GM08714 (cell line): ENCODE measurements around the gene MOB3A.

Experiments
- H3K4me3 ChIP-seq: fragments of 200-500 bp; sonication (Bioruptor generic); 2 replicates; pipeline ENCODE4 v1.5.1; 2014; ENCODE audit warnings: mild to moderate bottlenecking, low read length, inconsistent platforms
- ZNF274 ChIP-seq: IDR thresholded peaks from 2 replicates; pipeline ENCODE4 v1.6.1; 2012; ENCODE audit warnings: mild to moderate bottlenecking, low read depth, low read length

The MOB3A gene

DNA sequence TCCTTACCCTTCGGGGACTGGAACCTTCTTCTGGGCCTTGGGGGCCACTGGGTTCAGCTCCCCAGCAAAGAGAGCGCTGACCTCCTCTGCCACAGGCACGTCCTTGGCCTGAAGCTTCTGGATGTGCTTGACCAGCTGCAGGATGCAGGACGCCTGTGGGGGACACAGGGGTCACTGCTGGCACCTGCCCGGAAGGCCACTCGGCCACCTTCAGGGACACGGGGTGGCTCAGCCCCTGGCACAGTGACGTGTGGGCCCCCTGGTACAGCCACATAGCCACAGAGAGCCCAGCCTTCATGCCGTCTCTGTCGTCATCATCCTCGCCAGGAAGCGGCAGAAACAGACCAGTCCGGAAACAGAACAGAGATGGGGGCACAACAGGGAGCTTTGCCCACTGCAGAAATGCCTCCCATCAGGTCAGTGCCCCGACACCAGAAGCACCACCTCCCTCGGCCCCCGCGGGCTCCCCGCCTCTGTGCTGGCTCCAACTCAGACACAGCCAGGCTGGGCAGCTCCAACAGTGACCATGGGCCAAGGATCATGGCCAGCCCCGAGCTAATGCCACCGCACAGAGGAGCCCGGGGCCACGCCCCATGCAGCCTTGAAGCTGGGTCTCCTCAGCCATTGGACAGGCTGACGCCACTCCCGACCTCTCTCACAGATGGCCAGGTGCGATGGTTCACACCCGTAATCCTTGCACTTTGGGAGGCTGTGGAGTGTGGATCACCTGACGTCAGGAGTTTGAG lies 21.3 kb upstream of the MOB3A start:
- H3K4me3 ChIP-seq = no peak overlapping the region
- no peak for TF ChIP-seq ZNF274

- H3K4me3 ChIP-seq = no peak overlapping the region
- no peak for TF ChIP-seq ZNF274
These were observed 20.4 kb upstream of the MOB3A start for GRCh38 chr19:2116507-2116906.

DNA sequence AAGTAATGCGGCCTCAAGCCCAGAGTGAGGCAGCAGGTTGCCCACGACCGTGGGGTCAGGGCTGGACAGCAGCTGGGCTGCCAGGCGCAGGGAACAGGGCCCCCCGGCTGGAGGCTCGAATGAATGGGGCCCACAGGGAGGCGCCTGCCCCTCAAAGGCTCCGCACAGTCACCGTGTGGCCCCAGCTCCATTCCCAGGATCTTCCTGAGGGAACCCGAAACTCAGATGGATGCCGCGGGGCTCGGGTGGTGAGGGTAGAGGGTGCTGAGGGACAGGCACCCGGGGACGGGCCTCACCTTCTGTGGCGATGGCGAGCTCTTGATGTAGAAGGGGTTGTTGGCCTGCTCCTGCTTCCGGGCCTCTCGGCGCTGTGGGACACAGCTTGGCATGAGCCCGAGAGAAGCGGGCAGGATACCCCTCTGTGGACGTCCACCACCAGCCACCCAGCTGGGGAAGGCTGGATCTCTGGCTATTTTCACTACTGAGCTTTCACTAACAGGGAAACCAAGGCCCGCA lies 19.8 kb upstream of the MOB3A start:
- no peak overlapping the region for H3K4me3 ChIP-seq
- TF ChIP-seq ZNF274 = no peak

GRCh38 chr19:2115324-2115723 lies 19.2 kb upstream of the MOB3A start:
- no peak for TF ChIP-seq ZNF274
- no peak overlapping the region for H3K4me3 ChIP-seq

GRCh38 chr19:2114821-2115220 lies 18.7 kb upstream of the MOB3A start:
- no peak overlapping the region for H3K4me3 ChIP-seq
- no peak for TF ChIP-seq ZNF274

- H3K4me3 ChIP-seq = no peak overlapping the region
- no peak for TF ChIP-seq ZNF274
These were observed 18.1 kb upstream of the MOB3A start for GRCh38 chr19:2114218-2114617.

DNA sequence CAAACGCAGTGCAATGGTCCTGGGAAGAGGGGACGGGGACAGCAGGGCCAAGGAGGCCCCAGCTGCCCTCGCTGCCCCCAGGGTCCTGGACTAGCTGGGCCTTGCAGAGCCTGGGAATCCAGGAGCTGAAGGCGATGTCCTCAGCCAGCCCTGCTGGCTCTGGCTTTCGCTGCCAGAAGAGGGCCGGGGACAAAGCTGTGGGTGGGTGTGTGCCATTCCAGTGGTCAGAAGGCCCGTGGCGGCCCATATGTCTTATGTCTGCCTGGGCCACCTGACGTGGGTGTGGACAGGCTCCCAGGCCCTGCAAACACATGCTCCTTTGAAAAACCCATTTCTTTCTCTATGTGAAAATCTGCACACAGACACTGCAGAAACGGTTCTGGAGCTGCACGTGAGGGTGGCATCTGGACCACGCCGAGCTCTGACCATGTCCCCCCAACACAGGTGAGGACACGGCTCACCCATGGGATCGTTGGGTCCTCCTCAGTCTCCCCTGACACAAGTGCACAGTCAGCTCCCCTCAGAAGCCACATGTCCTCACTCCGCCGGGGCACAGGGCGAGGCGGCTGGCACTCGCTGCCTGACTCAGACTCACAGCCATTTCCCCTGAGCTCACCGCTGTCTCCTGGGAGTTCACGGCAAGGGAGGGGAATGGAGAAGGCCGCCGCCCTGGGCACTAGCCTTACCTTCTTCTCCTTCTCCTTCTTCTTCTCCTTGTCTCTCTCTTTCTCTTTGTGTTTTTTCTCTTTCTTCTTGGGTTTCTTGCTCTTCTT lies 17.5 kb upstream of the MOB3A start:
- H3K4me3 ChIP-seq = no peak overlapping the region
- TF ChIP-seq ZNF274 = no peak

- TF ChIP-seq ZNF274 = no peak
- no peak overlapping the region for H3K4me3 ChIP-seq
These were observed 16.6 kb upstream of the MOB3A start for GRCh38 chr19:2112516-2113320.

DNA sequence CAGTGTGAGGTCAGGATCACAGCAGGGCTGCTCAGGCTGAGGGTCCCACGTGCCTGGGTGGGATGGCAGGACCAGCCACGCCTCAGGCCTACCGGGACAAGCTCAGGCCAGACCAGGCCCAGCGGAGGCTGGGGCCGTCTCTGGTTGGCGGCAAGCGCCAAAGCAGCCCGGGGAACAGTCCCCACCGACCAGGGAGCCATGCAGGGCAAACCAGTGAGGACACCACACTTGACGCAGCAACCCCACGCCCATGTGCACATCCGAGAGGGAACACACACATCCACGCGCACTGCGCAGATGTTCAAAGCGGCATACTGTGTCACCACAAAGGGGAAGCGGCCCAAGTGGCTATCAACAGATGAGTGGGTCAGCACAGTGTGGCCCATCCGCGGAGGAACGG lies 15.8 kb upstream of the MOB3A start:
- no peak overlapping the region for H3K4me3 ChIP-seq
- TF ChIP-seq ZNF274 = no peak

DNA sequence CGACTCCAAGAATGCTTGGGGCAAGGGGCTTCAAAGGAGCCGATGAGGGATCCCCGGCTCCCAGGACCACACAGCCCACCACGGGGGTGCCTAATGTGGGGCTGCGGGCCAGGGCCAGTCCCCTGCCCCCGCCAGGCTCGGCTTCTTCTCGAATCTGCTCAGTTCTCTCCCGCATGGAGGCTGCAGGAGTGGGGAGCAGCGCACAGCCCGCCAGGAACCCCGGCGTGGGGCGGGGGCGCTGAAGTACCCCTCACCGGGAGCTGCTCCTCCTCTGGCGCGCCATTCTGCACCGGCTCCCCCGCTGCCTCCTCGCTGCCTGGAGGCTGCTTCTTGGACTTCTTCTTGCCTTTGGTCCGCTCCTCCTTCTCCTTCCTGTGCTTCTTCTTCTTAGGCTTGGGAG lies 15.3 kb upstream of the MOB3A start:
- no peak for TF ChIP-seq ZNF274
- H3K4me3 ChIP-seq = no peak overlapping the region

- H3K4me3 ChIP-seq = no peak overlapping the region
- no peak for TF ChIP-seq ZNF274
These were observed 14.7 kb upstream of the MOB3A start for GRCh38 chr19:2110822-2111221.

DNA sequence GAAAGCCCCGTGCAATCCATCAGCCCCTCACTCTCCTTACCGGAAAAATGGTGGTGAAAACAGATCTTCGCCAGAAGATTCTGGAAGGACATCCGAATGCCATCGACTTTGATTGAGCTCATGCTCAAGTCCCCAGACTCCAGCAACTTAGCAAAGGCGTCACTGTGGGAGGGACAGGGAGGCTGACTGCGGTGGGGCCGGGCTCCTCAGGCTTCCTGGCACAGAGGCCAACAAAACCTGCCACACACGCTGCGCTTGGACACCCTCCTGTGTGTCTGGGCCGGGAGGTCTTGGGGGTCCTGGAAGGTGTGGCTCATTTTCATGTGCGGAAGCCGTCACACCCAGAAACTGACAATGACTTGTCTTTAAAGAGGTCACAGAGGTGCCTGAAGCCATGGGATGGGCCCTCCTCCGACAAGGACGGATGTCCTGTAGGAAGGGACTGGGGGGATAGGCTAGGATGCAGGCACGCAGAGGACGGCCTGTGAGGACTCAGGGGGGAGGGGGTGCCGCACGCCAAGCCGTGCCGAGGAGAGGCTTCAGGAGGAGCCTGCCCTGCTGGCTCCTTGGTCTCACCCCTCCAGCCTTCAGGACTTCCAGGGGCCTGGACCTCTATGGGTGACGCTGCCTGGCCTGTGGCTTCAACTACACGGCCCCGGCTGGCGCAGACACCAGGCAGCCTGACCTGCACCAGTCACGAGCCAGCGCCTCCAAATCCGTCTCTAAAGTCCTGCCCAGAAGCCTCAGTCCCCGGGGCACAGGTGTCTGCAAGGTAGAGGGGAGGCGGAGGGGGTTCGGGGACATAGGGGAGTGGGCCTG lies 13.1 kb upstream of the MOB3A start:
- H3K4me3 ChIP-seq = no peak overlapping the region
- no peak for TF ChIP-seq ZNF274

- H3K4me3 ChIP-seq = no peak overlapping the region
- TF ChIP-seq ZNF274 = no peak
These were observed 12.3 kb upstream of the MOB3A start for GRCh38 chr19:2108251-2109016.
